GM15510 (cell line): ENCODE measurements around the gene TRIM28.

Experiments
- POLR2A ChIP-seq: IDR thresholded peaks from 3 replicates; pipeline ENCODE4 v1.6.1; 2011; ENCODE audit warnings: borderline replicate concordance; ENCODE audit not compliant: insufficient read length; ENCODE audit errors: extremely low read depth

The TRIM28 gene

GRCh38 chr19:58544591-58545285 lies 874 bp downstream of the TRIM28 start:
- no peak for TF ChIP-seq POLR2A

GRCh38 chr19:58545286-58546018 lies 1.6 kb downstream of the TRIM28 start:
- TF ChIP-seq POLR2A = no peak

GRCh38 chr19:58546019-58546530 lies 2.2 kb downstream of the TRIM28 start:
- no peak for TF ChIP-seq POLR2A

DNA sequence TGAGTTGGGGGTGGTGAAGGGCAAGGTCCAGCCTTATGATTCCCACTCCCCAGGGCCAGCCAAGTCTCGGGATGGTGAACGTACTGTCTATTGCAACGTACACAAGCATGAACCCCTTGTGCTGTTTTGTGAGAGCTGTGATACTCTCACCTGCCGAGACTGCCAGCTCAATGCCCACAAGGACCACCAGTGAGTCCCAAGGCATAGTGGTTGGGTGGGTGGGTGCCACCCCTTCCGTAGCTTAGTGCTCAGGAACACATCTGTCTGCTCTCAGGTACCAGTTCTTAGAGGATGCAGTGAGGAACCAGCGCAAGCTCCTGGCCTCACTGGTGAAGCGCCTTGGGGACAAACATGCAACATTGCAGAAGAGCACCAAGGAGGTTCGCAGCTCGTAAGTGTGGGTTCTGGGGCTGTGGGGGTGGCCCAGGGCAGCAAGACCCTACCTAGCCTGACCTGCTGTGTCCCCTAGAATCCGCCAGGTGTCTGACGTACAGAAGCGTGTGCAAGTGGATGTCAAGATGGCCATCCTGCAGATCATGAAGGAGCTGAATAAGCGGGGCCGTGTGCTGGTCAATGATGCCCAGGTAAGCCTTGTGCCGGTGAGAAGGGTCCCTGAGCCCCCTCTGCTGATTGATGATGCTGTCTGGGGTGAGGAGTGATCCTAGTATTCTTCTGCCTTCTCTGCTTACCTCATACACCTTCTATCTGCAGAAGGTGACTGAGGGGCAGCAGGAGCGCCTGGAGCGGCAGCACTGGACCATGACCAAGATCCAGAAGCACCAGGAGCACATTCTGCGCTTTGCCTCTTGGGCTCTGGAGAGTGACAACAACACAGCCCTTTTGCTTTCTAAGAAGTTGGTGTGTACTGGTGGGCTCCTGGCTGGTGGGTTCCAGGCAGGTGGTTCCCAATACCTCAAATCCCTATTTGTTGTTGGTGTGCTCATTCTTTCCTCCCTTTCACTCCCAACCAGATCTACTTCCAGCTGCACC lies 3.8 kb downstream of the TRIM28 start:
- TF ChIP-seq POLR2A = no peak

- TF ChIP-seq POLR2A = no peak
Measured at GRCh38 chr19:58548859-58549663, 5.2 kb downstream of the TRIM28 start.

DNA sequence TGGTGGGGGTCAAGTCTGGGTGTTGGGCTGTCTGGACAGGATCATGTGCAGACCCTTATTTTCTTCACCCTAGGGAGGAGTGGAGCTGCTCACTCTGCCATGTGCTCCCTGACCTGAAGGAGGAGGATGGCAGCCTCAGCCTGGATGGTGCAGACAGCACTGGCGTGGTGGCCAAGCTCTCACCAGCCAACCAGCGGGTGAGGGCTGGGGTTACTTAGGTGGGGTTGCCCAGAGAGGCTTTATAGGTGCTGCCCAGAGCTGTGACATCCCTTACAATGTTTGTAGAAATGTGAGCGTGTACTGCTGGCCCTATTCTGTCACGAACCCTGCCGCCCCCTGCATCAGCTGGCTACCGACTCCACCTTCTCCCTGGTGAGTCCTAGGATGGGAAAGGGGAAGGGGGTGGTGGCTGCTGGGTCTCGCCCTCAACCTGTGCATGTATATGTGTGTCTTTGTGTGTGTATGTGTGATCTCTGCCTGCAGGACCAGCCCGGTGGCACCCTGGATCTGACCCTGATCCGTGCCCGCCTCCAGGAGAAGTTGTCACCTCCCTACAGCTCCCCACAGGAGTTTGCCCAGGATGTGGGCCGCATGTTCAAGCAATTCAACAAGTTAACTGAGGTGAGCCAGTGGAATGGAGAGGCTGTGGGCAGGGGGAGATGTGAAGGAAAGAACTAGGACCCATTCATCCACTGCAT lies 5.9 kb downstream of the TRIM28 start:
- TF ChIP-seq POLR2A = no peak

DNA sequence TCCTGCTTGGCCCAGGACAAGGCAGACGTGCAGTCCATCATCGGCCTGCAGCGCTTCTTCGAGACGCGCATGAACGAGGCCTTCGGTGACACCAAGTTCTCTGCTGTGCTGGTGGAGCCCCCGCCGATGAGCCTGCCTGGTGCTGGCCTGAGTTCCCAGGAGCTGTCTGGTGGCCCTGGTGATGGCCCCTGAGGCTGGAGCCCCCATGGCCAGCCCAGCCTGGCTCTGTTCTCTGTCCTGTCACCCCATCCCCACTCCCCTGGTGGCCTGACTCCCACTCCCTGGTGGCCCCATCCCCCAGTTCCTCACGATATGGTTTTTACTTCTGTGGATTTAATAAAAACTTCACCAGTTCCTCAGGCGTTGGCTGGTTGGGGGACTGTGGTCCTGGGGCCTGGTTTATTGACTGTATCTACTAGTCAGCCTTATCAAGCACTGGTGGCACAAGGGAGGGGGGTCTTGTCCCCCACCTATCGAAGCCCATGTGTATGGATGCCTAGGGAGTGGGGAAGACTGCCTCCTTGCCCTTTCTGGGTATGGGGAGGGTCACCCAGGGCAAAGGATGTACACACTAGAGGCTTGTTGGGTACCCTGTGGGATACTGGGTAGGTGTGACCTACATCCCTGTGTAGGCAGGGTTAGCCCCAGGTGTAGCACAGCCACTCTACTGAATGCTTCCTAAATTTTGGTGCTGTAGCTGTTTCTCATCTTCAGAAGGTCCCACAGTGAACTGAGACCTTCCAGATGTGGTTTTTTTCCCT lies 6.7 kb downstream of the TRIM28 start:
- TF ChIP-seq POLR2A = peak; percentile 24

GRCh38 chr19:58551123-58551497 lies 7.2 kb downstream of the TRIM28 start:
- no peak for TF ChIP-seq POLR2A

DNA sequence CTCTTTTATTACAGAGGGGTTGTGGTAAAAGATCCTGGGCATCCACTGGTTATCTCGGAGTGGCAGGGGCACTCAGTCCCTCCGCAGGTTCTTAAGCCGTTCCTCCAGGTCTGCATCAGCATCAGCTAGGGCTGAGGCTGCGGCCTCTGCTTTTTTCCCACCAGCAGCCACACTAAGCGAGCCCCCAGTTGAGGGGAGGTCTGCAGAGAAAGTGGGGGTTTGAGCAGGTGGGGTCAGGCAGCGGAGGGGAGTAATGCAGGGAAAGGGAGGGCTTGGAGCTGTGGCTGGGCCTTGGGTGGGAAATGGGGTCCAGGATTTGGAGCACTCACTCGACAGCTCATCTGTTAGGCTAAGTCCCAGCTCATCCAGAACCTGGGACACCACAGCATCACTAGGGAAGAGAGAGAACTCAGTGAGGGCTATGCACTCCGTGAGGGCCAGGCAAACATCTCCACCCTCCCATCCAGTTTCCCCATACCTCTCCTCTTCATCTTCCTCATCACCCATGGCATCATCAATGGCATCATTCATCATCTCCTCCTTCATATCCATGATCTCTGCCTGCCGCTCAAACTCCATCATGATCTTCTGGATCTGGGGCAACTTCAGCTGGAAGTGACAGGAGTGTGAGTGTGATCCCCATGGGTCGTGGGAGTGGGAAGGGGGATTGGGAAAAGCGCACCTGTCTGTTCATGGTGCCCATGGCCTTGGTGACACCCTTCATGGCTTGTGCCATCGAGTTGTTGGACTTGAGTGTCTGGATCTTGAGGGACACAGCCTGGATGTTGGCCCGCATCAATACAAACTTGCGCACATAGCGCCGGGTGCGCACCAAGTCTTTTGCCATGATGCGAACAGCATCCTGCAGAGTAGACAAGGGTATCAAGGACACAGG lies 8.0 kb downstream of the TRIM28 start:
- TF ChIP-seq POLR2A = no peak

DNA sequence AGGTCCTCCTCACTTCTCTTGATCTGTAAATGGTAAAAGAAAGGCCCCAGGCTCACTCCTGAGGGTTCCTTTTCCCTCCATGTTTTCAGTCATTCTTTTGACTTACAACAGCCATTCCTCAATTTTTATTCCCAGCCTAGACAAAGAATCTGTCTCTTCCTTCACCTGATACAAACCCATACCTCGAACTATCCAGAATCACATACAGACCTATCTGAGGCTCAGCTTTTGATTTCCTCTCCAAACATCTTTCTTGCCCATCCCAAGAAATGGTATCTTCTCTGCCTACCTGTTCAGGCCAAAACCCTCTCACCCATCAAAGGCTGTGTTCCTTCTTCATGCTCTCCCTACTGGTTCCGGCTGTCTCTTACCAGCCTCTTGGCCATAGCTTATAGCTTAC lies 8.8 kb downstream of the TRIM28 start:
- no peak for TF ChIP-seq POLR2A

GRCh38 chr19:58553799-58554493 lies 10.1 kb downstream of the TRIM28 start:
- no peak for TF ChIP-seq POLR2A

GRCh38 chr19:58554494-58555368 lies 10.9 kb downstream of the TRIM28 start, which contains the start of gene CHMP2A:
TSS of gene CHMP2A (minus strand) at chr19:58555105. CDS start at chr19:58554212, 893 bp downstream.
- TF ChIP-seq POLR2A = peak; percentile 84
